ENCODE results near the gene PIK3CA.
"Not testable (repeated sequence)": the region's sequence is repeated elsewhere in the genome, so short reads cannot be mapped to it uniquely, and the experiment has no call there.

Gene PIK3CA

GRCh38 chr3:179242859-179243258 is 94.7 kb downstream of the PIK3CA start:
- H2BK5ac ChIP-seq (ENCODE audit: low read length); H2BK12ac ChIP-seq (ENCODE audit: low read length); H3K4me1 ChIP-seq (ENCODE audit: control insufficient read depth in 2 of 2, insufficient read depth in 1 of 2, low read depth in 1 of 2, low read length in 2 of 2); H3K4me2 ChIP-seq (ENCODE audit: insufficient read depth, low read length, poor library complexity, severe bottlenecking); H3K23ac ChIP-seq (ENCODE audit: low read depth, low read length, poor library complexity); H3K36me3 ChIP-seq (replicated peaks in 1 of 2; ENCODE audit: control insufficient read depth in 2 of 2, insufficient read depth in 2 of 2, low read length in 2 of 2); H4K8ac ChIP-seq (ENCODE audit: low read depth, low read length); H3K18ac ChIP-seq (ENCODE audit: low read length); H3K9me3 ChIP-seq (replicated peaks in 1 of 2; ENCODE audit: control insufficient read depth in 2 of 2, insufficient read depth in 1 of 2, low read depth in 1 of 2, low read length in 2 of 2); H3K79me1 ChIP-seq (ENCODE audit: low read depth, low read length); H2BK120ac ChIP-seq (ENCODE audit: low read depth, low read length); H3K4me3 ChIP-seq (ENCODE audit: low read length in 2 of 2); H4K91ac ChIP-seq (ENCODE audit: low read depth, low read length, poor library complexity); H2AFZ ChIP-seq (ENCODE audit: low read length); H3K14ac ChIP-seq (ENCODE audit: low read length); H2BK15ac ChIP-seq (ENCODE audit: low read length); H3K27ac ChIP-seq (replicated peaks; ENCODE audit: low read length); DNase-seq (ENCODE audit: low spot score); H2AK5ac ChIP-seq (ENCODE audit: low read depth, low read length); H3K27me3 ChIP-seq (ENCODE audit: control insufficient read depth in 3 of 3, insufficient read depth in 3 of 3, low read depth in 1 of 3, low read length in 3 of 3); H3K9ac ChIP-seq (ENCODE audit: low read depth, low read length, poor library complexity); H3K4ac ChIP-seq (ENCODE audit: low read length): not testable (repeated sequence)
- no CpG with 5 or more reads among the region's 2 CpGs for WGBS, 2 donors (ENCODE audit: extremely low coverage in 2 of 2, insufficient read length in 2 of 2, insufficient replicate concordance in 1 of 2)

GRCh38 chr3:179244878-179245277 is 96.7 kb downstream of the PIK3CA start:
- Histone ChIP-seq H2BK120ac (ENCODE audit: low read depth, low read length) (no peak overlapping the region), H3K36me3 (replicated peaks in 1 of 2; ENCODE audit: control insufficient read depth in 2 of 2, insufficient read depth in 2 of 2, low read length in 2 of 2) (no peaks in the 10 kb centered on the region), H2BK15ac (ENCODE audit: low read length) (no peak overlapping the region), H3K27me3 (ENCODE audit: control insufficient read depth in 3 of 3, insufficient read depth in 3 of 3, low read depth in 1 of 3, low read length in 3 of 3) (no peaks in the 10 kb centered on the region), H3K9me3 (replicated peaks in 1 of 2; ENCODE audit: control insufficient read depth in 2 of 2, insufficient read depth in 1 of 2, low read depth in 1 of 2, low read length in 2 of 2) (no peaks in the 10 kb centered on the region), H3K14ac (ENCODE audit: low read length) (no peak overlapping the region), H3K79me1 (ENCODE audit: low read depth, low read length) (no peaks in the 10 kb centered on the region), H3K27ac (replicated peaks; ENCODE audit: low read length) (no peak overlapping the region), H3K18ac (ENCODE audit: low read length) (no peak overlapping the region), H3K4me3 (ENCODE audit: low read length in 2 of 2) (no peak overlapping the region), H2BK5ac (ENCODE audit: low read length) (no peak overlapping the region), H2BK12ac (ENCODE audit: low read length) (no peak overlapping the region), H3K4ac (ENCODE audit: low read length) (no peak overlapping the region), H3K23ac (ENCODE audit: low read depth, low read length, poor library complexity) (no peak overlapping the region), H3K9ac (ENCODE audit: low read depth, low read length, poor library complexity) (no peak overlapping the region), H2AFZ (ENCODE audit: low read length) (no peak overlapping the region), H3K4me1 (ENCODE audit: control insufficient read depth in 2 of 2, insufficient read depth in 1 of 2, low read depth in 1 of 2, low read length in 2 of 2) (no peaks in the 10 kb centered on the region), H4K91ac (ENCODE audit: low read depth, low read length, poor library complexity) (no peak overlapping the region), H3K4me2 (ENCODE audit: insufficient read depth, low read length, poor library complexity, severe bottlenecking) (no peak overlapping the region), H2AK5ac (ENCODE audit: low read depth, low read length) (no peak overlapping the region), H4K8ac (ENCODE audit: low read depth, low read length) (no peak overlapping the region)
- WGBS, 2 donors (ENCODE audit: extremely low coverage in 2 of 2, insufficient read length in 2 of 2, insufficient replicate concordance in 1 of 2) = no CpG with 5 or more reads among the region's 1 CpG
- no peak for DNase-seq (ENCODE audit: low spot score)

- Histone ChIP-seq H3K36me3 (replicated peaks in 1 of 2; ENCODE audit: control insufficient read depth in 2 of 2, insufficient read depth in 2 of 2, low read length in 2 of 2) (no peaks in the 10 kb centered on the region), H3K9ac (ENCODE audit: low read depth, low read length, poor library complexity) (no peak overlapping the region), H4K91ac (ENCODE audit: low read depth, low read length, poor library complexity) (no peak overlapping the region), H2AFZ (ENCODE audit: low read length) (no peak overlapping the region), H3K18ac (ENCODE audit: low read length) (no peak overlapping the region), H3K4me3 (ENCODE audit: low read length in 2 of 2) (no peak overlapping the region), H2BK120ac (ENCODE audit: low read depth, low read length) (no peak overlapping the region), H3K4ac (ENCODE audit: low read length) (no peak overlapping the region), H3K27ac (replicated peaks; ENCODE audit: low read length) (no peak overlapping the region), H3K4me1 (ENCODE audit: control insufficient read depth in 2 of 2, insufficient read depth in 1 of 2, low read depth in 1 of 2, low read length in 2 of 2) (no peaks in the 10 kb centered on the region), H3K4me2 (ENCODE audit: insufficient read depth, low read length, poor library complexity, severe bottlenecking) (no peak overlapping the region), H2BK12ac (ENCODE audit: low read length) (no peak overlapping the region), H2AK5ac (ENCODE audit: low read depth, low read length) (no peak overlapping the region), H3K9me3 (replicated peaks in 1 of 2; ENCODE audit: control insufficient read depth in 2 of 2, insufficient read depth in 1 of 2, low read depth in 1 of 2, low read length in 2 of 2) (no peaks in the 10 kb centered on the region), H3K27me3 (ENCODE audit: control insufficient read depth in 3 of 3, insufficient read depth in 3 of 3, low read depth in 1 of 3, low read length in 3 of 3) (no peaks in the 10 kb centered on the region), H3K23ac (ENCODE audit: low read depth, low read length, poor library complexity) (no peak overlapping the region), H4K8ac (ENCODE audit: low read depth, low read length) (no peak overlapping the region), H3K79me1 (ENCODE audit: low read depth, low read length) (no peaks in the 10 kb centered on the region), H2BK15ac (ENCODE audit: low read length) (no peak overlapping the region), H3K14ac (ENCODE audit: low read length) (no peak overlapping the region), H2BK5ac (ENCODE audit: low read length) (no peak overlapping the region)
- no peak for DNase-seq (ENCODE audit: low spot score)
- no CpG with 5 or more reads among the region's 3 CpGs for WGBS, 2 donors (ENCODE audit: extremely low coverage in 2 of 2, insufficient read length in 2 of 2, insufficient replicate concordance in 1 of 2)
Measured at GRCh38 chr3:179247289-179248015, 99.3 kb downstream of the PIK3CA start.

- Histone ChIP-seq H2BK12ac (ENCODE audit: low read length) (no peak within 1 kb of the TSS), H3K4me2 (ENCODE audit: insufficient read depth, low read length, poor library complexity, severe bottlenecking) (no peak within 1 kb of the TSS), H3K14ac (ENCODE audit: low read length) (no peak within 1 kb of the TSS), H3K4ac (ENCODE audit: low read length) (no peak within 1 kb of the TSS), H4K8ac (ENCODE audit: low read depth, low read length) (no peak within 1 kb of the TSS), H3K4me1 (ENCODE audit: control insufficient read depth in 2 of 2, insufficient read depth in 1 of 2, low read depth in 1 of 2, low read length in 2 of 2) (no peaks in the 10 kb centered on the region), H2AFZ (ENCODE audit: low read length) (no peak within 1 kb of the TSS), H2BK120ac (ENCODE audit: low read depth, low read length) (no peak within 1 kb of the TSS), H3K36me3 (replicated peaks in 1 of 2; ENCODE audit: control insufficient read depth in 2 of 2, insufficient read depth in 2 of 2, low read length in 2 of 2) (no peaks in the 10 kb centered on the region), H3K9ac (ENCODE audit: low read depth, low read length, poor library complexity) (no peak within 1 kb of the TSS), H3K27me3 (ENCODE audit: control insufficient read depth in 3 of 3, insufficient read depth in 3 of 3, low read depth in 1 of 3, low read length in 3 of 3) (no peaks in the 10 kb centered on the region), H3K18ac (ENCODE audit: low read length) (no peak within 1 kb of the TSS), H2BK5ac (ENCODE audit: low read length) (no peak within 1 kb of the TSS), H3K4me3 (ENCODE audit: low read length in 2 of 2) (no peak within 1 kb of the TSS), H2BK15ac (ENCODE audit: low read length) (no peak within 1 kb of the TSS), H3K9me3 (replicated peaks in 1 of 2; ENCODE audit: control insufficient read depth in 2 of 2, insufficient read depth in 1 of 2, low read depth in 1 of 2, low read length in 2 of 2) (no peaks in the 10 kb centered on the region), H3K27ac (replicated peaks; ENCODE audit: low read length) (no peak within 1 kb of the TSS), H3K79me1 (ENCODE audit: low read depth, low read length) (no peaks in the 10 kb centered on the region), H3K23ac (ENCODE audit: low read depth, low read length, poor library complexity) (no peak within 1 kb of the TSS), H2AK5ac (ENCODE audit: low read depth, low read length) (no peak within 1 kb of the TSS), H4K91ac (ENCODE audit: low read depth, low read length, poor library complexity) (no peak within 1 kb of the TSS)
- DNase-seq (ENCODE audit: low spot score) = no peak
- no CpG with 5 or more reads among the region's 6 CpGs for whole genome bisulfite sequencing, 2 donors (ENCODE audit: extremely low coverage in 2 of 2, insufficient read length in 2 of 2, insufficient replicate concordance in 1 of 2)
Measured at GRCh38 chr3:179250803-179251476, 102.8 kb downstream of the PIK3CA start, which contains the start of gene KCNMB3. TSS of gene KCNMB3 (minus strand) at chr3:179251114. CDS start at chr3:179250990, 124 bp downstream.

Measured in neuronal stem cell (in vitro differentiated cells).